AG08395 (cell line): ENCODE results near the gene CDK19.
"Not testable (repeated sequence)": the region's sequence is repeated elsewhere in the genome, so short reads cannot be mapped to it uniquely, and the experiment has no call there.

Source experiments
- DNase-seq: peaks from one replicate; pipeline ENCODE4 v3.0.0; 2012; ENCODE audit warnings: mixed read lengths, low spot score

The CDK19 gene

DNA sequence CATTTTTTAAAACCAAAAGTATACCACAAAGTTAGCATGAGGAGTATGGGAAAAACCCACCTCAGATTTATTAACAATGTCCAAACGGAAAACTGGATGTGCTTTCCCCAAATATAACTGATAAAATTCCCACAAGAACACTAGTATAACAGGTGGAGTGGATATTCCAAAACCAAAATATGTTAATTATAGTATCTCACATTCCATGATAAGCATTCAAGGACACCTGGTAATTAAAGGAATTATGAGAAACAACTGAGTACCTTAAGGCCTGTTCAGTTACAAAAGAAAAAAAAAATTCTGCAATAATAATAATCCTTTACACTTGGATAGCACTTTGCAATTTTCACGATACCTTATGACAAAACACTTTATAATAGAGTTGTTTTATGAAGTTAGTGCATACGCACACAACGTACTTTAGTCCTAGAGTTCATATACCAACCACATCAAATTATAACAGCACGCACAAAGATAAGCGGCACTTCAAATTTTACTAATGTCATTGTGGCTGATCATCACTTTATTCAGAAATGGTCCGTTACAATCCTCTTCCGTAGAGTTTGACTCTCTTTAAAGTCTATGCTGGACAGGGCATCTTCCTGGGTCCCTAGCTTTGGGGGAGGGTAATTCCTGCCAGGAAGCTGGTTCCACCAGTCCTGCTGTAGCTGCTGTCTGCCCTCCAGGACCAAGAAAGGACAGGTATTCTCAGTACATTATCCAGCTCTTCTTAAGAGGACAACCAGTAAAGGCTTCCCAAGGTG lies 1.7 kb downstream of the CDK19 start:
- DNase-seq: no peak

DNA sequence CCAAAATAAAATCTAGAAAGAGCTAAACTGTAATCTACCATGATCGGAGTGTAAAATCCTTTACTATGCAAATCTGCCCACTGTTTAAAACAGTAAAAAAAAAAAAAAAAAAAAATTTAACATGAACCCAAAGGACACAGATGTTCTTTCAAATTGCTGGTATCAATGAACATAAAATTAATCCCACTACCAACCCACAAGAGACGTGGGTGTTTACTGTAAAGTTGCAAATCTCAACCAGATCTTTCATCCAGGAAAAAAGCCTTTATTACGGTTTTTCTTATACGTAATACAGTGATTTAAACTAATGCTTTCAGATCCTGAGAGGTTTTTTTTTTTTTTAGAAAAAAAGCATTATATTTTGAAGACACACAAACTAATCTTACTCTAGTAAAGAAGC lies 2.5 kb downstream of the CDK19 start:
- DNase-seq: no peak

GRCh38 chr6:110810896-110811586 lies 4.2 kb downstream of the CDK19 start:
- DNase-seq: no peak

- DNase-seq: no peak
These were observed 5.5 kb downstream of the CDK19 start for GRCh38 chr6:110809792-110810191.

DNA sequence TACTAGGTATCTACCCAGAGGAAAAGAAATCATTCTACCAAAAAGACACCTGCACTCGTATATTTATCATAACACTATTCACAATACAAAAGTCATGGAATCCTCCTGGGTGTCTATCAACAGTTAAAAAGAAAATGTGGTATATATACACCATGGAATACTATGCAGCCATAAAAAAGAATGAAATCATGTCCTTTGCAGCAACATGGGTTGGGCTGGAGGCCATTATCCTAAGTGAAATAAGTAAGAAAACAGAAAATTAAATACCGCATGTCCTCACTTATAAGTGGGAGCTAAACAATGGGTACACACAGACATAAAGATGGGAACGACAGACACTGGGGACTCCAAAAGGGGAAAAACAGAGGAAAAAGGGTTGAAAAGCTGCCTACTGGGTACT lies 13.1 kb downstream of the CDK19 start:
- DNase-seq: not testable (repeated sequence)

DNA sequence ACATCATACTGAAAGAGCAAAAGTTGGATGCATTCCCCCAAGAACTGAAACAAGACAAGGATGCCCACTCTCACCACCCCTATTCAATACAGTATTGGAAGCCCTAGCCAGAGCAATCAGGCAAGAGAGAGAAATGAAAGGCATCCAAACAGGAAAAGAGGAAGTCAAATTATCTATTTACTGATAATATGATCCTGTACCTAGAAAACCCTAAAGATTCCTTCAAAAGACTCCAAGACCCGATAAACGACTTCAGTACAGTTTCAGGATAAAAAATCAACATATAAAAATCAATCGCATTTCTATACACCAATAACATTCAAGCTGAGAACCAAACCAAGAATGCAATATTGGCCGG lies 14.5 kb downstream of the CDK19 start:
- DNase-seq: no peak

DNA sequence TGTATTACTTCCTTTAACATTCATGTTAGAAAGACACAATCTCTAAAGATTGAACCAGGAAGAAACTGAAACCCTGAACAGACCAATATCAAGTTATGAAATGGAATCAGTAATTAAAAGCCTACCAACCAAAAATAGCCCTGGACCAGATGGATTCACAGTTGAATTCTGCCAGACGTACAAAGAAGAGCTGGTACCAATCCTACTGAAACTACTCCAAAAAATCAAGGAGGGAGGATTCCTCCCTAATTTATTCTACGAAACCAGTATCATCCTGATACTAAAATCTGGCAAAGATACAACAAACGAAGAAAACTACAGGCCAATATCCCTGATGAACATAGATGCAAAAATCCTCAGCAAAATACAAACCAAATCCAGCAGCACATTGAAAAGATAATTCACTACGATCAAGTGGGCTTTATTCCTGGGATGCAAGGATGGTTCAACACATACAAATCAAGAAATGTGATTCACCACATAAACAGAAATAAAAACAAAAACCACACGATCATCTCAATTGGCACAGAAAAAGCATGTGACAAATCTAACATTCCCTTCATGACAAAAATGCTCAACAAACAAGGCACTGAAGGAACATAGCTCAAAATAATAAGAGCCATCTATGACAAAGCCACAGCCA lies 15.0 kb downstream of the CDK19 start:
- no peak for DNase-seq

DNA sequence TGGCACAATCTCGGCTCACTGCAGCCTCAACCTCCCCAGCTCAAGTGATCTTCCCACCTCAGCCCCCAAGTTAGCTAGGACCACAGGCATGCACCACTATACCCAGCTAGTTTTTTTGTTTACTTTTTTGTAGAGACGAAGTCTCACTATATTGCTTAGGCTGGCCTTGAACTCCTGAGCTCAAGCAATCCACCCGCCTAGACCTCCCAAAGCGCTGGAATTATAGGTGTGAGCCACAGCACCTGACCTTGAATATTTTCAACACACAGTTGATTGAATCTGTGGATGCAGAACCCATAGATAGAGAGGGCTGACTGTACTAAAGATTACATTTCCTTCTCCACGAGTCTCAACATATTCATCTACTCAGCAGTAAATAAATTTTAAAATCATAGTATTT lies 15.6 kb downstream of the CDK19 start:
- DNase-seq: no peak

DNA sequence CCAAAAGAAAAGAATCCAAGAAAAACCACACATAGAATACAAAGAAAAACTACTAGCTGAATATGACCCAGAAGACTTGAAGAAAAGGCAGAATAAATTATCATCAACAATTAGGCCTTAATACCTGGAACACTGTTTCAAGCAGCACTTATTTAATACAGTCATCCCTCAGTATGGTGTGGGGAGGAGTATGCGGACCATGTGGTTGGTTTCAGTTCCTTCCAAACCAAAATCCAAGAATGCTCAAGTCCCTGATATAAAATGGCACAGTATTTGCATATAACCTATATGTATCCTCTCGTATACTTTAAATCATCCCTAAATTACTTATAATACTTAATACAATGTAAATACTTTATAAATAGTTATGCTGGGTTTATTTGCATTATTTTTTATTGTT lies 16.1 kb downstream of the CDK19 start:
- no peak for DNase-seq

- DNase-seq: no peak
These were observed 20.0 kb downstream of the CDK19 start for GRCh38 chr6:110795271-110795670.

DNA sequence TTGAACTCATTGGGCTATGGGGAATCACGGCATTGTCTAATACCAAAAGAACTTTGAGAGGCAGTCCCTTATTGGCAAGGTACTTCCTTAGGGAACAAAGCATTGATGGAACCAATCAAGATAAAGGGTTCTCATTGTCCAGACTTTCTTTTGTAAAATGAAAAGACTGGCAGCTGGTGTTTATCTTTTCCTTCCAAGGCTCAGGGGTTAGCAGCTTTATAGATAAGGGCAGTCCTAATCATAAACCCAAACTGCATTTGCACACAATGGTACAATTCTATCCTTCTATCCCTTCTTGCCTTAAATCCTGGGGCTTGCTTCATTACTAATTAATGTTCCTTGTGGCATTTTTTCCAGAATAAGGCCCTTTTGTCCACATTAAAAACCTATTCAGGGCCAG lies 28.6 kb downstream of the CDK19 start:
- DNase-seq: no peak

DNA sequence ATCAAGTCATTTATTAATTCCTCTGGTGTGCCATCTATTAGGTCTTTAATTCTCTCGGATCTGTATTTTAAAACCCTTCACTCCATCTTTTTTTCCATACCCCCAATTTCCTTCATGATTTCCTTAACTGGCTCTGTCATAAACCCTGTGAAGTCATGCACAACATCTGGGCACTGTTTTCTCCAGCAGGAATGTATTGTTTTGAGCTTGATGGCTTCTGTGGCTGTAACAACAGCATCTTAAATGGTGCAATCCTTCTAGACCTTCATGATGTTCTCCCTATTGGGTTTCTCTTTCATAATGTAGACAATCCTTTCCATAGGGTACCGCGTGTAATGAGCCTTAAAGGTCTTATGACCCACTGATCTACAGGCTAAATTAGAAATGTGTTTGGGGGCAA lies 29.0 kb downstream of the CDK19 start:
- no peak for DNase-seq

GRCh38 chr6:110784610-110784979 lies 30.7 kb downstream of the CDK19 start:
- no peak for DNase-seq

DNA sequence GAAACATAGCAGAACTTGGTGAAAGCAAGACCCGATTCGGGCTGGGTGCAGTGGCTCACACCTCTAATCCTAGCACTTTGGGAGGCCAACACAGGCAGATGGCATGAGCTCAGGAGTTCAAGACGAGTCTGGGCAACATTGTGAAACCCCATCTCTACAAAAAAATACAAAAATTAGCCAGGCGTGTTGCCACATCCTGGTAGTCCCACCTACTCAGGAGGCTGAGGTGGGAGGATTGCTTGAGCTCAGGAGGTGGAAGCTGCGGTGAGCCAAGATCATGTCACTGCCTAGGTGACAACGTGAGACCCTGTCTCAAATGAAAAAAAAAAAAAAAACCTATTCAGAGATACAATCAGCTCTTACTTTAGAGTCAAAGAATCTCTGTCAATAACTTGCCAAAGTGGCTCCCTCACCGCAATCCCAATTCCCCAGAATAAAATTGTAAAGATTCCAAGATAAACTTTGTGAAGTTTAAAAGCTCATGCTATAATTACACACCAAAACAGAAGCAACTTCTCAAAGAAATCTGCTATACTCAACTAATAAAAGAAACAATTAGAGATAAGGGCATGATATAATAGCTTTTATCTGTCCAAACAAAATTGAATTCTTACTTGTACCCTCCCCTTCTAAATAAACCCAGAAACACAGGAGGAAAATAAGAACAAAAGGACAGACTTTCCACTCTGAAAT lies 33.6 kb downstream of the CDK19 start:
- no peak for DNase-seq

DNA sequence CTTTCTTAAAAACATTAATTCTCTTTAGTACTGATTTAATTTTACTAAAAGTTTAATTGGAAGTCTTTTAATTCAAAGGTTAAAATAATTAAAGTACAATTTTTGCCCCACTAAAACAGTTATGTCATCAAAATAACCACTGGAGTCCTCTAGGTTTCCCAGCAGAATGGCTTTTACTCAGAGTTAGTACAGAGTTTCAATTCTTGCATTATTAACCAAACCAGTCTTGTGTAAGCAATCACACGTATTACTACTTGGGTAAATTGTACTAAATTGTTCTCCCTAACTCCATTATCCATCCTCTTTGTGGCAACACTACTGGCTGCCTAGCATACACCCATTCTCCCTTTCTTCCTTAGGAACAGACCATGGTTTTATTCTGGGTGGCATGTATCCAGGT lies 36.9 kb downstream of the CDK19 start:
- DNase-seq: no peak

DNA sequence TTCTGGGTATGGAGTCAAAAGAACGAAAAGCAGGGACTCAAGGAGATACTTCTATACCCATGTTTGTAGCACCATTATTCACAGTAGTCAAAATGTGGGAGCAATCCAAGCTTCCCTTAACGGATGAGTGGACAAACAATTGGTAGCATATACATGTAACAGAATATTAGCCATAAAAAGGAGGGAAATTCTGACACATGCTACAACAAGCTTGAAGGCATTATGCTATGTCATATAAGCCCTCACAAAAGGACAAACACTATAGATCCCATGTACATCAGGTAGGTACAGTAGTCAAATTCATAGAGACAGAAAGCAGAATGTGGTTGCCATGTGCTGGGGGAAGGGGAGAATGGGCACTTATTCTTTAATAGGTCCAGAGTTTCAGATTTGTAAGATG lies 37.6 kb downstream of the CDK19 start:
- no peak for DNase-seq

DNA sequence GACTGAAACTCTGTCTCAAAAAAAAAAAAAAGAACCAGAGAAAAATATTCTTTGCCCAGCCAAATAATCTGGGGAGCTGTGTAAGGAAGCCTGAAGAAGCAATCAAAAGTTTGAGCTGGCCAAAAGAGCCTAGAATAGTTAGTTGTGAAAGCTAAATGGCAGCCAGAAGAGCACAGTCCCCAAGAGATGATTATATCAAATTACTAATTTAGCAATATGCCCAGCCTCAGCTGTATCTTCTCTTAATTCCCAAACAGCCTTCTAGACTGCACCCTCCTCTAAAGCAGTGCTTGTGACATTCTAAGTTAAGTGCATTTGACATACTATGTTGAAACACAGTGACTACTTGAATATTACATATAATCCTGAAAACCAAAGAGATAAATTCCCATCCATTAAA lies 38.9 kb downstream of the CDK19 start:
- DNase-seq: no peak

GRCh38 chr6:110769923-110770322 lies 45.3 kb downstream of the CDK19 start:
- DNase-seq: no peak

GRCh38 chr6:110768057-110768456 lies 47.2 kb downstream of the CDK19 start:
- DNase-seq: no peak

DNA sequence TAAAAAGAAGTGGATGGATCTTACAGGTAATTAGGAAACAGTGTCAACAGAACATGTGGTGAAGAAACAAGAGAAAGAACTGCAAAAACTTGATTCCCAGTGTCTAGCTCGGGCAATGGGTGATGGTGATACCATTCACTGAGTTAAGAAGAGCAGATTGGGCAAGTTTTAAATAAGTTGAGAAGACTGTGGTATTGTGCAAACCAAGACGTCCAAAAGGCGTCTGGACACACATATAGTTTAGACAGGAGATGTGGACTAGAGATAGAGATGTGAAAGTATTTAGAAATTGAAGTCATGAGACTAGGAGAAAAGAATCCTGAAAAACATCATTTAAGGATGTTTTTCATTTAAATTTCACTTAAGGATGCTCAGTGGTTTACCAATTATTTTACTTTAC lies 53.9 kb downstream of the CDK19 start:
- no peak for DNase-seq

DNA sequence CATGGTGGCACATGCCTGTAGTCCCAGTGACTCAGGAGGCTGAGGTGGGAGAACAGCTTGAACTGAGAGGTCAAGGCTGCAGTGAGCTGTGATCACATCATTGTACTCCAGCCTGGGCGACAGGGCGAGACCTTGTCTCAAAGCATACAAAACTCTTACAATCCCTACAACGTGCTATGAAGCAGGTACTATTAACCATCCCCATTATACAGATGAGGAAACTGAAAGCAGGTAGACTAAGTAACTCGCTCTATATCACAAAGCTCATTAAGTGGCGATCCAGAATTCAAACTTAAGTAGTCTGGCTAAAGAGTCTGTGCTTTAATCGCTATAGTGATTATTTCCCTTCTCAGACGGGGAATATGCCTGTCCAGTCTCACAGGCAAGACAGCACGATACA lies 54.7 kb downstream of the CDK19 start:
- no peak for DNase-seq

GRCh38 chr6:110760098-110760497 lies 55.2 kb downstream of the CDK19 start:
- DNase-seq: not testable (repeated sequence)

- DNase-seq: no peak
These were observed 57.3 kb downstream of the CDK19 start for GRCh38 chr6:110757926-110758325.
